ENCODE measurements around the gene PEX16.
A peak's percentile ranks its signal among the peaks of the same experiment; 100 is the strongest.
"Not testable (repeated sequence)": the region's sequence is repeated elsewhere in the genome, so short reads cannot be mapped to it uniquely, and the experiment has no call there.

The PEX16 gene

GRCh38 chr11:45918331-45918941 is 759 bp upstream of the PEX16 start:
- DNase-seq = peak; percentile 39

DNA sequence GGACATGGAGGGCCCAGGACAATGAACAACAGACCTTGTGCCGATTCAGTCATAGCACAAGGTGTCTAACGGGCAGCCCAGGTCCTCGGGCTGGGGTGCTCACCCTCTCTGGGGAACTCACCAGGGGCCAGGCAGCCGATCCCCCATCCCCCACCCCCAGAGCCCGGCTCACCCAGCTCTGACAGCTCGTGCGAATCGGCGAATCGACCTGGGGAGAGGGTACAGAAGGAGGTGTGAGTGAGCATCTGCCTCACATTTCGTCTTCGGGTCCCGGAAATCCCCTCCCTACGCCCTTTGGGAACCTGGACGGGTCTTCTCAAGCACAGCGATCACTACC is 423 bp downstream of the PEX16 start:
- no peak for DNase-seq

- no peak for DNase-seq
Measured at GRCh38 chr11:45915446-45915845, 2.2 kb downstream of the PEX16 start.

GRCh38 chr11:45913942-45914635 is 3.6 kb downstream of the PEX16 start:
- no peak for DNase-seq

- no peak for DNase-seq
Measured at GRCh38 chr11:45913514-45913913, 4.2 kb downstream of the PEX16 start.

GRCh38 chr11:45910623-45911022 is 7.1 kb downstream of the PEX16 start:
- no peak for DNase-seq

DNA sequence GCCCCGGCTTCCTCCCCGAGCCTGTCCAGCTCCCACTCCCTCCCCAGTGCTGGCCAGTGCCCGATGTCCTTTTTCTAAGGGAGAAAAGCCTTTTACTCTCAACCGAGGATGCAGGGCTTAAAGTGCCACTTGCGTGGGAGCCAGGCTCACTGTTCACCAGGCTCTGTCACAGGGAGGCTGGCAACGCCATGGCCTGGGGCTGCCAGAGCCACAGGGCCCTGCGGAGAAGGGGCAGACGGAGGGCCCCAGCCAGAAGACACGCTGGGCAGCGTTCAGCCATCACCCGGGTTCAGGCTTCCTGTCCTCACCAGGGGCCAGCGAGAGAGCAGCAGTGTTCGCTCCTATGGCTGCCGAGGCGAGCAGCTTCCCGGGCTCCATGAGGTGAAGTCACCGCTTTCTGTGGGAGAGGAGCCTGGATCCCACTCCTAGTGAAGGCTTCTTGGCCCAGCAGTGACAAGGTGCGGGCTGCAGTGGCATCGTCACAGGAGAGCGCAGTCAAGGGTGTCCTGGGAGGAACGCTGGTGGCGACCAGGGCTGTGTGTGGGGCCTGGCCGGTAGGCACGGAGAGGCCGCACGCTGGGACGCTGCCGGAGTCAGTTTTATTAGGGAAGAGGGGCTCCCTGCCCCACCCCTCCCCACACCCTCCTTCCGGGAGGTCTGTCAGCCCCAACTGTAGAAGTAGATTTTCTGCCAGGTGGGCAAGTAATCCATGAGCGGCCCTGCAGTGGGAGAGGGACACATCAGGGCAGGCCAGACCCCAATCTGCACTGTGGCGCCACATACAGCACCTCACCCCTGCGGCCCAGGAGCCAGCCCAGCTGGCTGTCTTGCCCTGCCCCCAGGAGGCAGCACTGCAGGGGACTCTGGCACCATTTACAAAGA is 7.8 kb downstream of the PEX16 start:
- DNase-seq = no peak

DNA sequence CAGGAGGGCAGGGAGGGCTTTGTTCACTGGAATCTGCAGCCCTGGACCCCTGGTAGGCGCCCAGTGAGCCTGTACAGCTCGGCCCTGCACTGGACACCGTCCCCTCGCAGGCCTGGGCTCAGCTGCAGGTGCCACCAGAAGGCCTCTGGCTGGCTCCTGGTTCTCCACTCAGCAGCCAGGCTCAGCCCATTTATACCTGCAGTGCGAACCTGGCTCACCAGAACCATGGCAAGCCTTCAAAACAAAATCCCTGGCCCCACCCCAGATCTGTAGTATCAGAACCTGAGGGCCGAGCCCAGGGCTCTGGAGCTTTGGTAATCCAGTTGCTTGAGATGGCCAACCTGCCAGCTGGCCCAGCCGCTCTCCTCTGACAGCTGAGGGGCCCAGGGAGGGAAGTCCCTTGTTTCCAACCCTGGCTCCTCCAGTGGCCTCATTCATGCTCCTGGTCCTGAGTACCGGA is 9.7 kb downstream of the PEX16 start:
- no peak for DNase-seq

DNA sequence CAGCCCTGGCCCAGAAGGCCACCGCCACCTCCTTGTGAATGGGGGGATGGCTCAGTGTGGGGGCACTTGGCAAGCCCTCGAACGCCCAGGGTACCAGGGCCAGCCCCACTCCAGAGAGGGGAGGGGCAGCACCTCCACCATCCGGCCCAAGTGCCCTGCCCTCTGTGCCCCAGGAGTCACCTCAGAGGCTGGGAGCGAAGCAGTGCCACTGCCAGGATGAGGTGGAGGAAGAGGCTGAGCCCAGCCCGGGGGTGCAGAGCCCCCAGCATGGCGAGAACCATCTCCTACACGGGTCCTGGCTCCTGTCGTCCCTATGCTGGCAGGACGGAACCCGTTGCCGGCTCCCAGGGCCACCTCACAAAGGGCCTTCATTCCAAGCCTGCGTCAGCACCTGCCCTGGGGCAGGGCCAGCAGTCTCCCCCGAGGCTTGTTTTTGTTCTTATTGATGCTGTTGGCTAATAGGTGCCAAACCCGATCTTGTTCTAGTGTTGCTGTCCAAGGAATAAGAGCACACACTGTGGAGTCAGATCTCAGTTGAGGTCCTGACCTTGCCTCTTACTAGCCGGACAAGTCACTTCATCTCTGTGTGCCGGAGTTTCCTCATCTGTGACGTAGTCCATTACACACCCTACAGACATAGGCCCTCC is 10.6 kb downstream of the PEX16 start, which contains the start of gene FREY1:
Gene FREY1, minus strand, starts transcription at position 307 of the 647 bp plus-strand sequence. Its CDS starts 26 bp downstream, at position 281.
- DNase-seq = no peak

DNA sequence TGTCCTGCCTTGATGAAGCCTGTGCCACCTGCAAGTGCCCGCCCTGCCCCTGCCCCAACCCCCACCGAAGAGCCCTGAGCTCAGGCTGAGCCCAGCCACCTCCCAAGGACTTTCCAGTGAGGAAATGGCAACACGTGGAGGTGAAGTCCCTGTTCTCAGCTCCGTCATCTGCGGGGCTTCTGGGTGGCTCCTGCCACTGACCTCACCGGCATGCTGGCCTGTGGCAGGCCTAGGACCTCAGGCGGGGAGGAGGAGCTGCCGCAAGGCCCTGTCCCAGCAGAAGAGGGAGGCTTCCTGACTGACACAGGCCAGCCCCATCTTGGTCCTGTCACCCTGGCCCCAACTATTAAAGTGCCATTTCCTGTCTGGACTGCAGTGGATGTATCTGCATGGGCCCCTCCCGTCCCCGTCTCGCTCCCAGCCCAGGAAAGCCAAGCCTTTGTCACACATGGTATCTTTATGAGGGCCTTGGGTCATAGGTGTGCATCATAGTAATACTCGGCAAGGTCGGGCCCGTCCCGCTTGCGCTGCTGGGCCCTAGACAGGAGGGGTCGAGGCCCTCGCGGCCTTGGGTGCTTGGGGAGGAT is 11.5 kb downstream of the PEX16 start:
- DNase-seq = no peak

GRCh38 chr11:45905576-45905975 is 12.1 kb downstream of the PEX16 start:
- DNase-seq = not testable (repeated sequence)

DNA sequence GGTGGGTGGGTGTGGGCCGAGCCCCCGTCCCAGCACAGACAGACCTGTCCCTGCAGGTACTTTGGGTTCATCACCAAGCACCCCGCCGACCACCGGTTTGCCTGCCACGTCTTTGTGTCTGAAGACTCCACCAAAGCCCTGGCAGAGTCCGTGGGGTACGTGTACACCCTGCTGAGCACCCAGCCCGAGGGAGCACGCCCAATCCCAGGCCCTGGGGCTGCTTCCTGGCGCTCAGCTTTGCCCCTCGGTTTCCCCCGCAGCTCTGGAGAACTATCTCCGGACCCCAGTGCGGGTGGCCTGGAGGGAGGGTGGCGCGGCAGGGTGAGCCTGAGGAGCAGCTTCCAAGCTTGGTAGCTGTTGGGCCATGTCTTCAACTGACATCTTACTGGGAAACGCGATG is 12.6 kb downstream of the PEX16 start:
- no peak for DNase-seq

- no peak for DNase-seq
Measured at GRCh38 chr11:45904309-45904915, 13.3 kb downstream of the PEX16 start.

DNA sequence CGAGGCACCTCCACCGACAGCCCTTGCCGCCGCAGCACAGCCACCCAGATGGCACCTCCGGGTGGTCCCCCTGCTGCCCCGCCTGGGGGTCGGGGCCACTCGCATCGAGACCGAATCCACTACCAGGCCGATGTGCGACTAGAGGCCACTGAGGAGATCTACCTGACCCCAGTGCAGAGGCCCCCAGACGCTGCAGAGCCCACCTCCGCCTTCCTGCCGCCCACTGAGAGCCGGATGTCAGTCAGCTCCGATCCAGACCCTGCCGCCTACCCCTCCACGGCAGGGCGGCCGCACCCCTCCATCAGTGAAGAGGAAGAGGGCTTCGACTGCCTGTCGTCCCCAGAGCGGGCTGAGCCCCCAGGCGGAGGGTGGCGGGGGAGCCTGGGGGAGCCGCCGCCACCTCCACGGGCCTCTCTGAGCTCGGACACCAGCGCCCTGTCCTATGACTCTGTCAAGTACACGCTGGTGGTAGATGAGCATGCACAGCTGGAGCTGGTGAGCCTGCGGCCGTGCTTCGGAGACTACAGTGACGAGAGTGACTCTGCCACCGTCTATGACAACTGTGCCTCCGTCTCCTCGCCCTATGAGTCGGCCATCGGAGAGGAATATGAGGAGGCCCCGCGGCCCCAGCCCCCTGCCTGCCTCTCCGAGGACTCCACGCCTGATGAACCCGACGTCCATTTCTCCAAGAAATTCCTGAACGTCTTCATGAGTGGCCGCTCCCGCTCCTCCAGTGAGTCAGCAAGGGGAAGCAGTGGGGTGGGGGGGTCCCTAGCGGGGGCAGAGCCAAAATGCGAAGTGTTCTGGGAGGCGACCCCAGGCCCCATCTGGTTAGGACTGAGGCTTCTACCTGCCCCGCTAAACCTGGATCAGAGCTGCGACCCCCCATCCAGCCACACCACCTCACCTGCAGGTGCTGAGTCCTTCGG is 15.0 kb downstream of the PEX16 start:
- DNase-seq = no peak

- no peak for DNase-seq
Measured at GRCh38 chr11:45901626-45902025, 16.1 kb downstream of the PEX16 start.

DNA sequence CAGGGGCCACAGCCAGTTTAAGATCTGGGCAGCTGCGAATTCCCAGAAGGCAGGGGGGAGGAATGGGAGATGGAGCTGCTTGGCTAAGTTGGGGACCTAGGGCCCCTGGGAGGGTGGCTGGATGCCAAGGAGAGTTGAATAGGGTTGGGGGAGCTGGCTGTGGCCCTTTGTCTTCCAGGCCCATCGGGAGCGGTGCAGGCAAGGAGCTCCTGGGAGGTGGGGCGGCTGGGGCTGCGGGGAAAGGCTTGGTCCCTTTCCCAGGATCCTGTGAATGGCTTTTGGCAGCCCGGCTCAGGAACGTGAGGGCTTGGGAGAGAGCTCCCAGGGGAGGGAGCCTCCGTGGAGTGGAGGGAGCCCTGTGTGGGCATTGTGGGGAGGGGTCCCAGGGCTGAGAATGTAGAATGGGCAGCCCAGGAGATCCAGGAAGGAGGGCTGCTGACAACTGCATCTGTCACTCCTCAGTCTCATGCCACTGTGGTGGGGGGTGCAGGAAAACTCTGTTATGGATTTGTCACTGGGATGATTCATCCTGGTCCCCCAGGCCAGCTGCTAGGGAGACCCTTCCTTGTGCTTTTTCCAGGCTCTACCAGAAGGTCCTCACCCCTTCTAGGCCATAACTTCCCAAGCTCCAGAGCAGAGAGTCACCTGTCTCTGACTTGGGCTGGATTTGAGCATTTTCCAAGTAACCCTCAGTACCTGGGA is 16.6 kb downstream of the PEX16 start:
- no peak for DNase-seq

- DNase-seq = not testable (repeated sequence)
Measured at GRCh38 chr11:45900175-45900800, 17.4 kb downstream of the PEX16 start.

- peak; percentile 27 for DNase-seq
Measured at GRCh38 chr11:45899448-45900174, 18.1 kb downstream of the PEX16 start.

GRCh38 chr11:45899086-45899447 is 18.6 kb downstream of the PEX16 start:
- no peak for DNase-seq

Measured in activated effector memory CD4-positive, alpha-beta T cell treated with Interleukin-2 at 50 U/mL for 16 hours (primary cell).